Measurements from ENCODE around the gene WWTR1.

DNA sequence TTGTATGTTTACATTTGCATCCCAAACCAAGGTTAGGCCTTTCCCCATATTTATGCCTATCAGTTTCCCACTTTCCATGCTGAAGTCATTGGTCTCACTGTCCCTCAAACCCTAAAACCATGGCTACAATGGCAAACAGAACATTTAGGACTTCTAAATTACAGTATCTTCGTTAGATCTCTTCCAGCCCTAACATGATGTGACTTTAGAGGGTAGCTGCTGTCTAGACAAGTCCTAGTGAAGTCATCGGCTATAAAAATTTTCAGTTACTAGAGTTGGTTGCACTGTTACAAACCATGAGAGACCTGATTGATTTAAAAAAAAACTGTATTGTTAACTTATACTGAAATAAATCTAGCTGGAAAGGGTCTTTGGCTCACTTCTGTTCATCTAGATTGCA, 128.7 kb downstream of the WWTR1 start:
- TF ChIP-seq GATA2 (IDR thresholded peaks at IDR 0.05; ENCODE audit: low read depth, low read length) (no peak), GATA3 (IDR thresholded peaks at IDR 0.05; ENCODE audit: low read depth, low read length) (no peak)
